GM15510 (cell line): ENCODE results near the gene SLC23A3.

Source experiments
- POLR2A ChIP-seq: IDR thresholded peaks from 3 replicates; pipeline ENCODE4 v1.6.1; 2011; ENCODE audit warnings: borderline replicate concordance; ENCODE audit not compliant: insufficient read length; ENCODE audit errors: extremely low read depth

The SLC23A3 gene

GRCh38 chr2:219119422-219120043 lies 50.3 kb downstream of the SLC23A3 start:
- TF ChIP-seq POLR2A, result no peak

- no peak for TF ChIP-seq POLR2A
Observed at GRCh38 chr2:219118504-219118903, 51.3 kb downstream of the SLC23A3 start.

GRCh38 chr2:219116776-219117646 lies 52.8 kb downstream of the SLC23A3 start:
- TF ChIP-seq POLR2A, result no peak

- TF ChIP-seq POLR2A, result no peak
Observed at GRCh38 chr2:219112651-219113338, 57.0 kb downstream of the SLC23A3 start.

GRCh38 chr2:219112062-219112406 lies 57.8 kb downstream of the SLC23A3 start:
- TF ChIP-seq POLR2A, result no peak
